Measurements from ENCODE around the gene CFAP157.

DNA sequence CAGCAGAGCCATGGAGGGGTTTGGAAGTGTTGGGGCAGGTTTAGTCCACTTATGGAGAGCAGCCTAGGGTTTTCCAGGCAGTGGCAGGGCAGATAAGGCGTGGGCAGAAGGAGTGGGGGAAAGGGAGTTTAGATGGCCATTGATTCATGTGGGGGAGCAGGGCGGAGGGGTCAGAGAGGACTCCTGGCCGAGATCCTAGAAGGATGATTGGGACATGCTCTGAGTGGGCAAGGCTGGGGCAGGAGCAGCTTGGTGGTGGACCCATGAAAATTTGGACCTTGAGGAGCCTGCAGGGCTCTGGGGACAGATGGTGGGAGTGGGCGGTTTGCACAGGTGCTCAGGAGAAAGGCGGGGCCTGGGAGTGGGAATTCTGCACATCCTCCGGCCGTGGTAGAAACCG lies 46.4 kb downstream of the CFAP157 start:
- TF ChIP-seq CTCF (IDR thresholded peaks at IDR 0.05; ENCODE audit: extremely low read depth in 1 of 2, insufficient read depth in 1 of 2, low read depth in 1 of 2, low read length in 2 of 2) (no peak), EZH2 (IDR thresholded peaks at IDR 0.05; ENCODE audit: borderline replicate concordance, low read depth, low read length, severe bottlenecking) (no peak), POLR2AphosphoS5 (IDR thresholded peaks at IDR 0.05; ENCODE audit: insufficient read depth, low read depth, low read length) (no peak), GATA2 (IDR thresholded peaks at IDR 0.05; ENCODE audit: insufficient read depth, insufficient read length, low read depth, low read length) (no peak), JUN (IDR thresholded peaks at IDR 0.05; ENCODE audit: borderline replicate concordance, insufficient read depth, insufficient read length, low read depth) (no peak)

All from endothelial cell of umbilical vein (primary cell).